ENCODE data around the gene MPO.

Gene MPO

GRCh38 chr17:58264407-58265103, 16.2 kb downstream of the MPO start:
- DNase-seq (ENCODE audit: low spot score) = no peak

- DNase-seq (ENCODE audit: low spot score) = no peak
Measured at GRCh38 chr17:58263773-58264172, 17.0 kb downstream of the MPO start.

GRCh38 chr17:58262149-58262548, 18.6 kb downstream of the MPO start:
- DNase-seq (ENCODE audit: low spot score) = no peak

- DNase-seq (ENCODE audit: low spot score) = no peak
Measured at GRCh38 chr17:58254803-58255202, 25.9 kb downstream of the MPO start.

- DNase-seq (ENCODE audit: low spot score) = no peak
Measured at GRCh38 chr17:58253082-58253481, 27.7 kb downstream of the MPO start.

- no peak for DNase-seq (ENCODE audit: low spot score)
Measured at GRCh38 chr17:58252141-58252540, 28.6 kb downstream of the MPO start.

- DNase-seq (ENCODE audit: low spot score) = no peak
Measured at GRCh38 chr17:58250344-58251011, 30.3 kb downstream of the MPO start.

- DNase-seq (ENCODE audit: low spot score) = peak; percentile 74
Measured at GRCh38 chr17:58249270-58250133, 31.2 kb downstream of the MPO start.

- no peak for DNase-seq (ENCODE audit: low spot score)
Measured at GRCh38 chr17:58248955-58249269, 31.8 kb downstream of the MPO start.

GRCh38 chr17:58247511-58248363, 33.0 kb downstream of the MPO start:
- DNase-seq (ENCODE audit: low spot score) = no peak

GRCh38 chr17:58246781-58247180, 34.0 kb downstream of the MPO start:
- no peak for DNase-seq (ENCODE audit: low spot score)

GRCh38 chr17:58246104-58246740, 34.5 kb downstream of the MPO start:
- DNase-seq (ENCODE audit: low spot score) = no peak

GRCh38 chr17:58245428-58246103, 35.2 kb downstream of the MPO start:
- no peak for DNase-seq (ENCODE audit: low spot score)

- no peak for DNase-seq (ENCODE audit: low spot score)
Measured at GRCh38 chr17:58244963-58245362, 35.8 kb downstream of the MPO start.

- no peak for DNase-seq (ENCODE audit: low spot score)
Measured at GRCh38 chr17:58242171-58242784, 38.5 kb downstream of the MPO start.

- no peak for DNase-seq (ENCODE audit: low spot score)
Measured at GRCh38 chr17:58239987-58240386, 40.7 kb downstream of the MPO start.

GRCh38 chr17:58238147-58238634, 42.5 kb downstream of the MPO start, which contains the start of gene LPO:
Gene LPO (plus strand): TSS chr17:58238584. CDS start chr17:58242980, 4,396 bp downstream.
- no peak for DNase-seq (ENCODE audit: low spot score)

- DNase-seq (ENCODE audit: low spot score) = no peak
Measured at GRCh38 chr17:58236394-58236793, 44.3 kb downstream of the MPO start.

- DNase-seq (ENCODE audit: low spot score) = no peak
Measured at GRCh38 chr17:58235821-58236220, 44.9 kb downstream of the MPO start.

GRCh38 chr17:58234512-58234911, 46.2 kb downstream of the MPO start:
- DNase-seq (ENCODE audit: low spot score) = no peak
